K562 (cell line): ENCODE measurements around the gene ILKAP. TPM values are rescaled to one million over a fixed set of nuclear protein-coding genes. Genes with fewer than 3 reads are reported as not detected.

Experiments used
- ATAC-seq: fragments of 200-7000 bp; cut with Tn5 transposase; 3 replicates; pipeline ENCODE4 v1.9.1; 2020; ENCODE audit warnings: moderate library complexity
- BruUV-seq: library from RNA; stranded (reverse); fragments of 400-500 nt; replicated peaks from 2 replicates; lab custom pipeline; 2021; lab: Mats Ljungman, UMichigan
- CTCF ChIA-PET: fragments of 300-600 bp; formaldehyde crosslinking; extraction: SDS; loops from one replicate; lab custom pipeline; 2021; ENCODE audit warnings: low intra/inter-chr PET ratio; lab: Yijun Ruan, JAX
- POLR2A ChIA-PET: fragments of 300-600, 350-650 bp; sonication (Branson Sonifier 250); formaldehyde crosslinking; extraction: SDS; loops from one replicate; lab custom pipeline; 2021; ENCODE audit warnings: antibody characterized with exemption, inconsistent platforms; lab: Yijun Ruan, JAX
- DNase-seq, 4 experiments: peaks; one replicate each; pipeline versions ENCODE4 v3.0.0 to v3.0.0-alpha.2; 2011 to 2018; ENCODE audit warnings: low spot score in 3 of 4, mixed read lengths in 3 of 4; ENCODE audit errors: extremely low read depth in 1 of 4
- FAIRE-seq: peaks from 2 replicates; lab custom pipeline; 2011; peaks lifted over from hg19 to GRCh38; lab: Jason Lieb, UNC
- H2AFZ ChIP-seq: 2 replicates; pipeline ENCODE4 v1.6.0; 2011; ENCODE audit warnings: low read depth, low read length, control low read depth, inconsistent platforms
- H3K27ac ChIP-seq: fragments of 200-600 bp; 3 replicates; pipeline ENCODE4 v1.8.0; 2011; ENCODE audit warnings: low read depth, mild to moderate bottlenecking, control low read depth, inconsistent platforms, low read length, moderate library complexity, mixed read lengths; ENCODE audit errors: extremely low read depth
- H3K27me3 ChIP-seq, 2 experiments: fragments of 300-600 bp in 1 of 2; 2 replicates in 1 of 2; 3 replicates in 1 of 2; pipeline versions ENCODE4 v1.6.0 to v1.8.0; 2011; ENCODE audit warnings: inconsistent platforms in 2 of 2, low read length in 2 of 2, mild to moderate bottlenecking in 1 of 2, mixed read lengths in 1 of 2, moderate library complexity in 1 of 2; ENCODE audit not compliant: control insufficient read depth in 2 of 2, insufficient read depth in 2 of 2
- H3K36me3 ChIP-seq: fragments of 300-600 bp; 3 replicates; pipeline ENCODE4 v1.8.0; 2011; ENCODE audit warnings: mild to moderate bottlenecking, low read length, inconsistent platforms; ENCODE audit not compliant: control insufficient read depth, insufficient read depth
- H3K4me1 ChIP-seq, 2 experiments: fragments of 200-600 bp in 1 of 2; replicated peaks in 1 of 2; 2 replicates in 1 of 2; 3 replicates in 1 of 2; pipeline versions ENCODE4 v1.5.1 to v1.8.0; 2011; ENCODE audit warnings: inconsistent platforms in 2 of 2, low read length in 2 of 2, mild to moderate bottlenecking in 1 of 2, mixed read lengths in 1 of 2, moderate library complexity in 1 of 2; ENCODE audit not compliant: control insufficient read depth in 2 of 2, insufficient read depth in 2 of 2
- H3K4me2 ChIP-seq: 2 replicates; pipeline ENCODE4 v1.6.1; 2011; ENCODE audit warnings: low read length, control low read depth, inconsistent platforms, mixed read lengths; ENCODE audit not compliant: insufficient read depth
- H3K4me3 ChIP-seq: fragments of 200-600 bp; sonication (generic), shearing (Covaris generic); 2 replicates; pipeline ENCODE4 v1.5.1; 2016; ENCODE audit warnings: control low read depth, inconsistent platforms
- H3K79me2 ChIP-seq: fragments of 200-600 bp; 3 replicates; pipeline ENCODE4 v1.8.0; 2011; ENCODE audit warnings: low read length, inconsistent platforms; ENCODE audit not compliant: control insufficient read depth, insufficient read depth
- H3K9ac ChIP-seq, 2 experiments: 2 replicates each; pipeline versions ENCODE4 v1.6.0 to v1.6.1; 2011; ENCODE audit warnings: low read depth in 2 of 2, low read length in 2 of 2, control low read depth in 1 of 2, inconsistent platforms in 1 of 2, mild to moderate bottlenecking in 1 of 2, mixed read lengths in 1 of 2; ENCODE audit not compliant: insufficient read depth in 1 of 2
- H3K9me1 ChIP-seq: one replicate; pipeline ENCODE4 v1.6.0; 2011; ENCODE audit warnings: inconsistent platforms, mild to moderate bottlenecking, low read length, moderate library complexity; ENCODE audit not compliant: control insufficient read depth, insufficient read depth
- H3K9me3 ChIP-seq: replicated peaks from 2 replicates; pipeline ENCODE4 v1.5.1; 2011; ENCODE audit warnings: low read depth, low read length, inconsistent platforms; ENCODE audit not compliant: control insufficient read depth, insufficient read depth
- H4K20me1 ChIP-seq: replicated peaks from 2 replicates; pipeline ENCODE4 v1.6.1; 2011; ENCODE audit warnings: low read length, inconsistent platforms, mixed read lengths; ENCODE audit not compliant: control insufficient read depth, insufficient read depth
- ZBTB34 ChIP-seq: fragments of 250-450 bp; sonication (Bioruptor Pico); IDR thresholded peaks from 2 replicates; pipeline ENCODE4 v1.8.0; 2021; ENCODE audit warnings: mild to moderate bottlenecking, moderate library complexity
- WGBS: fragments of 100-300 bp; shearing (Covaris generic); methylation state at CpG from one replicate; pipeline ENCODE4 v1.1.6; 2016; ENCODE audit warnings: low coverage, mixed read lengths; ENCODE audit not compliant: insufficient coverage; ENCODE audit errors: missing lambda C conversion rate; 5-methylcytosine and 5-hydroxymethylcytosine counted together
- in situ Hi-C: fragments of 300-500 bp; cut with MboI; formaldehyde crosslinking; loops from 4 replicates; pipeline ENCODE4 v1.15.0; 2018; ENCODE audit warnings: inconsistent platforms, mixed read lengths
- intact Hi-C: fragments of 100-400 bp; cut with micrococcal nuclease; formaldehyde crosslinking; loops from 2 replicates; pipeline ENCODE4 v1.14.2; 2022
- polyA plus RNA-seq, 8 experiments: library from polyadenylated mRNA; depleted of rRNA in 4 of 8; stranded (reverse) in 5 of 8; unstranded in 3 of 8; fragments of >200 nt; fragmentation: Nextera tagmentation in 2 of 8; fragmentation: Illumina TruSeq in 1 of 8; extraction: Ambion mirVana in 2 of 8; extraction: Trizol in 1 of 8; gene quantifications; 2 replicates each; pipeline versions ENCODE4 v1.2.1 to v1.2.3, GENCODE V29; 2011 to 2014; ENCODE audit warnings: inconsistent platforms in 1 of 8, missing spikeins in 1 of 8
- total RNA-seq, 7 experiments: library from RNA; depleted of rRNA in 6 of 7; stranded (reverse); fragments of >200 nt in 6 of 7; fragmentation: Illumina TruSeq in 2 of 7; extraction: Trizol in 2 of 7; gene quantifications; 2 replicates each; pipeline versions ENCODE4 v1.2.1 to v1.2.3, GENCODE V29; 2011 to 2021; ENCODE audit warnings: low replicate concordance in 1 of 7
- TF ChIP-seq, protein P1 (sequence below): fragments of 200-800 bp; sonication (Bioruptor generic); IDR thresholded peaks from 2 replicates; pipeline ENCODE4 v1.6.1; 2016; ENCODE audit warnings: missing genetic modification characterization, missing compliant biosample characterization

The ILKAP gene
- total and polyA plus RNA-seq, 9 of the 15 experiments (the other 6 are each of a cell fraction or from before 2014, with no cell fraction given): 3.1 to 43.9 (median 20.7) TPM

- Histone ChIP-seq H3K9me3 (no peaks in the 10 kb centered on the region), H3K9ac (no peak overlapping the region), H2AFZ (no peak overlapping the region), H3K4me2 (no peak overlapping the region), H3K4me1 (peaks cover 6 to 58% of the 10 kb centered on the region in 2 experiments; a peak in 4 of 5 replicates), H3K27me3 (peaks cover 3 to 34% of the 10 kb centered on the region in 2 experiments; a peak in 4 of 5 replicates), H3K79me2 (no peaks in the 10 kb centered on the region), H3K4me3 (no peak overlapping the region), H4K20me1 (peaks cover 2% of the 10 kb centered on the region; the same call in 1 of the 2 replicates), H3K36me3 (no peaks in the 10 kb centered on the region), H3K9me1 (no peaks in the 10 kb centered on the region), H3K27ac (no peak overlapping the region)
- ChIA-PET POLR2A (no interaction called here), CTCF (no interaction called here)
- FAIRE-seq (no peak), ATAC-seq (no peak), DNase-seq (no peak)
- intact Hi-C loops (loop anchor here (10.0 kb wide), 1 partner anchor 281 kb away; the partner anchor contains the start of gene RAMP1), in situ Hi-C loops (no loop called here)
- WGBS: 35% methylated on average over 12 of the region's 15 CpGs
- TF ChIP-seq, protein P1, sequence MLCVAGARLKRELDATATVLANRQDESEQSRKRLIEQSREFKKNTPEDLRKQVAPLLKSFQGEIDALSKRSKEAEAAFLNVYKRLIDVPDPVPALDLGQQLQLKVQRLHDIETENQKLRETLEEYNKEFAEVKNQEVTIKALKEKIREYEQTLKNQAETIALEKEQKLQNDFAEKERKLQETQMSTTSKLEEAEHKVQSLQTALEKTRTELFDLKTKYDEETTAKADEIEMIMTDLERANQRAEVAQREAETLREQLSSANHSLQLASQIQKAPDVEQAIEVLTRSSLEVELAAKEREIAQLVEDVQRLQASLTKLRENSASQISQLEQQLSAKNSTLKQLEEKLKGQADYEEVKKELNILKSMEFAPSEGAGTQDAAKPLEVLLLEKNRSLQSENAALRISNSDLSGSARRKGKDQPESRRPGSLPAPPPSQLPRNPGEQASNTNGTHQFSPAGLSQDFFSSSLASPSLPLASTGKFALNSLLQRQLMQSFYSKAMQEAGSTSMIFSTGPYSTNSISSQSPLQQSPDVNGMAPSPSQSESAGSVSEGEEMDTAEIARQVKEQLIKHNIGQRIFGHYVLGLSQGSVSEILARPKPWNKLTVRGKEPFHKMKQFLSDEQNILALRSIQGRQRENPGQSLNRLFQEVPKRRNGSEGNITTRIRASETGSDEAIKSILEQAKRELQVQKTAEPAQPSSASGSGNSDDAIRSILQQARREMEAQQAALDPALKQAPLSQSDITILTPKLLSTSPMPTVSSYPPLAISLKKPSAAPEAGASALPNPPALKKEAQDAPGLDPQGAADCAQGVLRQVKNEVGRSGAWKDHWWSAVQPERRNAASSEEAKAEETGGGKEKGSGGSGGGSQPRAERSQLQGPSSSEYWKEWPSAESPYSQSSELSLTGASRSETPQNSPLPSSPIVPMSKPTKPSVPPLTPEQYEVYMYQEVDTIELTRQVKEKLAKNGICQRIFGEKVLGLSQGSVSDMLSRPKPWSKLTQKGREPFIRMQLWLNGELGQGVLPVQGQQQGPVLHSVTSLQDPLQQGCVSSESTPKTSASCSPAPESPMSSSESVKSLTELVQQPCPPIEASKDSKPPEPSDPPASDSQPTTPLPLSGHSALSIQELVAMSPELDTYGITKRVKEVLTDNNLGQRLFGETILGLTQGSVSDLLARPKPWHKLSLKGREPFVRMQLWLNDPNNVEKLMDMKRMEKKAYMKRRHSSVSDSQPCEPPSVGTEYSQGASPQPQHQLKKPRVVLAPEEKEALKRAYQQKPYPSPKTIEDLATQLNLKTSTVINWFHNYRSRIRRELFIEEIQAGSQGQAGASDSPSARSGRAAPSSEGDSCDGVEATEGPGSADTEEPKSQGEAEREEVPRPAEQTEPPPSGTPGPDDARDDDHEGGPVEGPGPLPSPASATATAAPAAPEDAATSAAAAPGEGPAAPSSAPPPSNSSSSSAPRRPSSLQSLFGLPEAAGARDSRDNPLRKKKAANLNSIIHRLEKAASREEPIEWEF: no peak
- TF ChIP-seq ZBTB34: no peak
- BruUV-seq: no TSS peak
Observed at GRCh38 chr2:238135601-238136150, 67.8 kb downstream of the ILKAP start.
